NCI-H345 treated with DMSO at 0.1 percent for 48 hours (cell line): ENCODE results near the gene KRT80.

Experiments
- DNase-seq: peaks from one replicate; lab custom pipeline; 2025; ENCODE audit not compliant: unreplicated experiment; lab: John Stamatoyannopoulos, UW

KRT80 gene

GRCh38 chr12:52181746-52182145 is 10.1 kb downstream of the KRT80 start:
- DNase-seq = peak; percentile 63

GRCh38 chr12:52180971-52181628 is 10.7 kb downstream of the KRT80 start:
- DNase-seq = no peak

- no peak for DNase-seq
These were observed 12.3 kb downstream of the KRT80 start for GRCh38 chr12:52179396-52179973.

DNA sequence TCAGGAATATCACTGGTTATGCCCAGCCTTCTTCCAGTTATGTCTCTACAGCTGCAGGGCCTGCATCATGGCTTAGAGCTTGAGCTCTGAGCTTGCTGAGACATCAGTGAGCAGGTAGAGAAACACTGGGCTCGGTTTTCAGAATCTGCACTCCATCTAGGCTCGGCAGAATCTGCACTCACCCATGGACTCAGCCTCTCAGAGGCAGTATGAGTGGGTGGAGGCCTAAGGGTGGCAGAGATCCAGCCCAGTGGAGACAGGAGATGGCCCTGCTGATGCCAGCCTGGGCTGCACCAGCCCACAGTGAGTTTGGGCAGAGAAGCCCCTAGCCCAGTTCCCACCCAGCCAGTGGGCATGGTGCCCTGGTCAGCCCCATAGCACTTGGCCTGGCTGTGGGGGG is 12.8 kb downstream of the KRT80 start:
- DNase-seq = no peak

- DNase-seq = no peak
These were observed 13.4 kb downstream of the KRT80 start for GRCh38 chr12:52178443-52178842.

DNA sequence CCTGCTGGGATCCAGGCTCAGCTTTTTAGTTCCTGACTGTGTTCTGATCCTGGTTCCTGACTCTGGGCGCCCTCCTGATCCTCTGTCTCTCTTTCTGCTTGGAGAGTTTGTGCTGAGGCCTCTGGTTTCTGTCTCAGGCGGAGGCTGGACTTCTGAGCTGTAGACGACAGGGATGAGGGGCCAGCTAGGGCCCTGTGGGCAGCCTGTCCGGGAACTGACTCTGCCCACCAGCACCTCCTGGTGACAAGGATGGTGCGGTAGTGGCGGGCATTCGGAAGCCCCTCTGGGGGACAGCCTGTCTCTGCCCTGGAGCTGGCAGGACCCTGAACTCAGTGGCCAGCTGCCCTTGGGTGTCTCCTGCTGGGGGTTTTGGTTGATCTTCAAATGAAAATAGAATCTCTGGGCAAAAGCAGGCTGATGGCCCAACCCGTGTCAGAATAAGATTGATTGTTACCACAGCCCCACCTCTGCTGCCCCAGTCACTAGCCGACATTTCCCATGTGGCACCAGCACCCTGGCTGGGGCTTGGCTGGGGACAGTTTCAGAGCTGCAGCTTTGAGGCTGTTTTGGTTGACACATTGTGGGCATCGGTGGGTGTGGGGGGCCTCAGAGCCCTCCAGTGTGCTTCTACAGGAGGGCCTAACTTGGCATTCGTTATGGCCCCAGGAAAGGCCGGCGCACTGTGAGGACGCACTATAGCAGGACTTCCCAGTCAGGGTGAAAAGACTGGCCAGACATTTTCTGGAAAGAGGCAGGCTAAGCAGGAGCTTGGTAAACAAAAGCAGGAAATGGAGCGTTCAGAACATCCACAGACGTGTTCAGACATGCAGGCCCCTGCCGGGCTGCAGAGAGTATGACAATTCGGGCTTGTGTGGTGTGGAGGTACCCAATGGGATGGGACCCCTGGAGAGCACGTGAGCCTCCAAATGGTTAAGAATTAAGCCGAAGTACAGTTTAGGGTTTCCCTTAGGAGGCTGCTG is 16.2 kb downstream of the KRT80 start:
- DNase-seq = peak; percentile 97

DNA sequence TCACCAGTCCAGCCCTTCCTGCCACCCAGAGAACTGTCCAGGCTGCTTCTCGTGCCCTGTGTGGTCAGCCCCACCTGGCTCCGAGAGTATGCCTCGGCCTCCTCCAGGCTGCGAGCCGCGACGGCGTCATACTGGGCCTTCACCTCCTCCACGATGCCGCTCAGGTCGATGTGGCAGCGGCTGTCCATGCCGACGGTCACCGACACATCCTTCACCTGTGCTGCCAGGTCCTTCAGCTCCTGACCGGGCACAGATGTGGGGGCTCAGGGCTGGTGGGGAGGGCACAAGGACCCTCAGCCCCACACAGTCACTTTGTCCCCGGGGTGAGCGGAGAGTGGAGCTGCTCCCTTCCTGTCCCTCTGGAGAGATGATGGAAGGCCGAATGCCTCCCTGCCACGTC is 18.3 kb downstream of the KRT80 start:
- no peak for DNase-seq

DNA sequence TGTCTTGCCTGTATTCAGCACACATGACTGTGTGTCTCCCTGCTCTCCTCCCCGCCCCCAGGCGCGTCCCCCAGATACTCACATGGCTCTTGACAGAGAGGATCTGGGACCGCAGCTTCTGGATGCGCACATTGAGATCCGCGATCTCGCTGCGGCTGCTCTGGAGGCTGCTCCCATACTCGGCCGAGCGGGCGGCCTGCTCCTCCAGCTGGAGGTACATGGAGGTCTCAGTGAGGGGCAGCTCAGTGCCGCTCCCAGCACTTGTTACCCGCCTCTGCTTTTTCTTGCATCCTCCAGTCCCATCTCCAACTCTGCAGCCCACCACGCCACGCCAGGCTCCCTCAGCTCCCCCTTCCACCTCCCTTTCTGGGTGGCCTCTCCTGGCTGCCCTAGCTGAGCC is 18.9 kb downstream of the KRT80 start:
- DNase-seq = no peak

GRCh38 chr12:52171950-52172512 is 19.8 kb downstream of the KRT80 start:
- no peak for DNase-seq

GRCh38 chr12:52170827-52171226 is 21.0 kb downstream of the KRT80 start:
- no peak for DNase-seq

- DNase-seq = no peak
These were observed 21.9 kb downstream of the KRT80 start for GRCh38 chr12:52169886-52170285.

DNA sequence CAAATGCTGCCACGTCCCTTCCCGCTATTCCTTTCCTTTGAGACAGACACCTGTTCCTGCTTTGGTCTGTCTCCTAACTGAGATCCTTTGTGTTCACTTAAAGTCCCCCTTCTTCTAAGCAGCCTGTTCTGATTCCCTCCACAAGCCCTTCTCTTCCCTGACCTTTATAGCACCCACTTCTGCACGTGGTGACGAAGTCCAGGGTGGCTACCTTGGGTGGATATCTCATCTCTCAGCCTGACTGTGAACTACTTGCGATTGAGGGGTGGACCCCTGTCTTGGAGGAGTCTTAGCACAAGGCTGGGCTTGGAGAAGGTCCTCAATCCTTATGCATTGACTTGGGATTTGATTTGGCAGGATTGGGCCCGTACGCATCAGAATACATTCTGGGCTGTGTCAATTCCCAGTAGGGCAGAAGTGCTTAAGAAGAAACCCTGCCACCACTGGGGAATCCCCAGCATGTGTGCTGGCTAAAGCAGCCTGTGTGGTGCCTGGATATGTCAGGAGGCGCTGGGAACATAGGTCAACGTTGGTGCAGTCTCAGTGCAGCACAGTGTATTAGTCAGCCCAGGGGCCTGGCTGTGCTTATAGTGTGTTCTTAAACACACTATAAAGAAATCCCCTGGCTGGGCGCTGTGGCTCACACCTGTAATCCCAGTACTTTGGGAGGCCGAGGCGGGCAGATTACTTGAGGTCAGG is 23.6 kb downstream of the KRT80 start:
- no peak for DNase-seq

- DNase-seq = no peak
These were observed 24.3 kb downstream of the KRT80 start for GRCh38 chr12:52167526-52167925.

DNA sequence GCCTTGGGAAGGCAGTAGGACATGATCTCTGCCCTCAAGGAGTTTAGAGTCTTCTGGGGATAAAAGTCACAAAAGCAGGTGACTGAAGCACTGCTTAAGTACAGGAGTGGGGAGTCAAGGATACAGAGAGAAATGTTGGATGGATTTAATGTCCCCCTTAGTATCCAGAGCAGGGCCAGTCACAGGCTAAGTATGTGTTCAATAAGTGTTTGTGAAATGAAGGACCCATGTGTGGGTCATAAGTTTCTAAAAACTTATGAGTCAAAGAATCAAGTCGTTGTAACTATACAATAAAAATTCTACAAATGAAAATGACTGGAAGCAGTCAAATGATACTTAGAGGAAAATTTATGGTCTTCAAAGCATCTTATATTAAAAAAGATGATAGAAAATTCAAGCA is 25.1 kb downstream of the KRT80 start:
- DNase-seq = no peak

GRCh38 chr12:52165096-52165855 is 26.5 kb downstream of the KRT80 start:
- no peak for DNase-seq

DNA sequence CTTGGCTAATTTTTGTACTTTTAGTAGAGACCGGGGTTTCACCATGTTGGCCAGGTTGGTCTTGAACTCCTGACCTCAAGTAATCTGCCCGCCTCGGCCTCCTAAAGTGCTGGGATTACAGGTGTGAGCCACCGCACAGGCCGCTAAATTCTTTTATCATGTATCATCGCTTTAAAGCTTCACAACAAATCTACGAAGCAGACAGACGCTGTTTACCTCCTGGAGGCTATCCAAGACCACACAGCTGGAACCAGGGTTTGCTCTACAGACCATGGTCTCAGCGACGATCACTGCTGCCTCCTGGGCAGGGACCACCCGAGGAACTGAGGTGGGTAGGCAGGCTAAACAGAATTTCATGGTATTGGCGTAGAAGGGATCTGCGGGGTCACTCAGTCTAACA is 27.2 kb downstream of the KRT80 start:
- no peak for DNase-seq

DNA sequence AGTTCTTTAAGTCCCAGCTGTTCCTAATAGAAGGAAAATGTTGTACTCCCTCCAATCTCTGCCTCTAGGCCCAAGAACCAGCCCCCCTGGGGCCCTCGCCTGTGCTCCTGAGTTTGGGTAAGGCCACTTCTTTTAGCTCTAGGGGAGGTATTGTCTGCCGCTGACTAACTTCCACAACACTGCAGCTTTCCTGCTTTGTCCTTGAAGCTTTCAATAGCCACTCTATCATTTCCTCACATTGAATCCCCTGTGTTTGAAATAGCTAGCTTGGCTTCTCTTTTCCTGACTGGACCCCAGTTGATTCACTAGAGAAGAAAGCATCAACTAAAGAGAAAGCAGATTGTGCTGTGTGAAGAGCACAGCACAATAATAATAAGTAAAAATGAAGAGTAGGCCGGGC is 28.8 kb downstream of the KRT80 start:
- DNase-seq = no peak

DNA sequence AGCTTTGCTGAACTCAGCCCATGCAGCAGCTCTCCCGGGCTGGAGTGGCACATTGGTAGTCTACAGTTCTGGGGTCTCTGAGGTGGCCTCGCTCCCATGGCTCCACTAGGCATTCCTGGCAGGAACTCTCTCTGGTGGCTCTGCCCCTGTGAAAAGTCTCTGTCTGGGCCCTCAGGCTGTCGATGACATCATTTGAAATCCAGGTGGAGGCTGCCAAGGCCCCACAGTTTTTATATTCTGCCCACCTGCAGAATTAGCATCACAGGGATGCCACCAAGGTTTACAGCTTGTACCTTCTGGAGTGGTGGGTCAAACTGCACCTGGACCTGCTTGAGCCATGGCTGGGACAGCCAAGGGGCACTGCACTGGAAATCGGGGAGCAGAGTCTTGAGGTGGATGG is 31.6 kb downstream of the KRT80 start:
- DNase-seq = no peak

- DNase-seq = no peak
These were observed 34.2 kb downstream of the KRT80 start for GRCh38 chr12:52157566-52158150.
